ENCODE results near the gene NREP. TPM values are rescaled to one million over a fixed set of nuclear protein-coding genes. Genes with fewer than 3 reads are reported as not detected.
A peak's percentile ranks its signal among the peaks of the same experiment; 100 is the strongest.
"Not testable (repeated sequence)": the region's sequence is repeated elsewhere in the genome, so short reads cannot be mapped to it uniquely, and the experiment has no call there.

Gene NREP
- total RNA-seq, 1 donor from 2014 or later: 756 TPM

- peaks cover 39% of the 10 kb centered on the region for H3K36me3 Mint-ChIP-seq
Measured at GRCh38 chr5:111722140-111722539, 34.9 kb downstream of the NREP start.

GRCh38 chr5:111720333-111720890 lies 36.6 kb downstream of the NREP start:
- Mint-ChIP-seq H3K36me3 (peaks cover 39% of the 10 kb centered on the region), H3K9me3 (peaks cover 19% of the 10 kb centered on the region), H3K27ac (no peak overlapping the region), H3K4me3 (no peak overlapping the region), H3K4me1 (peaks cover 10% of the 10 kb centered on the region), H3K27me3 (ENCODE audit: low read depth) (no peaks in the 10 kb centered on the region)
- TF ChIP-seq CTCF (IDR thresholded peaks at IDR 0.05; ENCODE audit: unreplicated experiment): no peak
- no peak for DNase-seq (ENCODE audit: low spot score in 2 of 2, unreplicated experiment in 2 of 2)

More at GRCh38 chr5:111722140-111722539, 34.9 kb downstream of the NREP start:
- no peak for DNase-seq (ENCODE audit: low spot score in 2 of 2, unreplicated experiment in 2 of 2)
- Mint-ChIP-seq H3K9me3 (peaks cover 13% of the 10 kb centered on the region), H3K27me3 (ENCODE audit: low read depth) (no peaks in the 10 kb centered on the region), H3K4me1 (peaks cover 10% of the 10 kb centered on the region), H3K27ac (no peak overlapping the region), H3K4me3 (no peak overlapping the region)
- no peak for TF ChIP-seq CTCF (IDR thresholded peaks at IDR 0.05; ENCODE audit: unreplicated experiment)

- no peak for DNase-seq (ENCODE audit: low spot score in 2 of 2, unreplicated experiment in 2 of 2)
- Mint-ChIP-seq H3K4me3 (no peak overlapping the region), H3K4me1 (peaks cover 10% of the 10 kb centered on the region), H3K27me3 (ENCODE audit: low read depth) (no peaks in the 10 kb centered on the region), H3K27ac (no peak overlapping the region), H3K36me3 (peaks cover 41% of the 10 kb centered on the region), H3K9me3 (peaks cover 26% of the 10 kb centered on the region)
- TF ChIP-seq CTCF (IDR thresholded peaks at IDR 0.05; ENCODE audit: unreplicated experiment): no peak
Measured at GRCh38 chr5:111719773-111720172, 37.2 kb downstream of the NREP start.

- not testable (repeated sequence) for H3K27ac Mint-ChIP-seq; H3K4me3 Mint-ChIP-seq; H3K4me1 Mint-ChIP-seq; H3K27me3 Mint-ChIP-seq (ENCODE audit: low read depth); DNase-seq (ENCODE audit: low spot score in 2 of 2, unreplicated experiment in 2 of 2)
- Mint-ChIP-seq H3K9me3 (peaks cover 54% of the 10 kb centered on the region), H3K36me3 (peaks cover 64% of the 10 kb centered on the region)
Measured at GRCh38 chr5:111716789-111717188, 40.2 kb downstream of the NREP start.

- H3K27me3 Mint-ChIP-seq (ENCODE audit: low read depth): no peaks in the 10 kb centered on the region
- no peak overlapping the region for H3K27ac Mint-ChIP-seq
- H3K4me1 Mint-ChIP-seq: peaks cover 5% of the 10 kb centered on the region
- TF ChIP-seq CTCF (IDR thresholded peaks at IDR 0.05; ENCODE audit: unreplicated experiment): no peak
- no peak overlapping the region for H3K4me3 Mint-ChIP-seq
- DNase-seq (ENCODE audit: low spot score in 2 of 2, unreplicated experiment in 2 of 2): no peak
- peaks cover 18% of the 10 kb centered on the region for H3K9me3 Mint-ChIP-seq
- H3K36me3 Mint-ChIP-seq: peaks cover 14% of the 10 kb centered on the region
Measured at GRCh38 chr5:111707630-111708164, 49.3 kb downstream of the NREP start.

- peaks cover 5% of the 10 kb centered on the region for H3K4me1 Mint-ChIP-seq
- no peak for DNase-seq (ENCODE audit: low spot score in 2 of 2, unreplicated experiment in 2 of 2)
- peaks cover 8% of the 10 kb centered on the region for H3K9me3 Mint-ChIP-seq
- H3K27ac Mint-ChIP-seq: peak overlapping the region; percentile 49
- peaks cover 5% of the 10 kb centered on the region for H3K36me3 Mint-ChIP-seq
- H3K27me3 Mint-ChIP-seq (ENCODE audit: low read depth): no peaks in the 10 kb centered on the region
- H3K4me3 Mint-ChIP-seq: no peak overlapping the region
- no peak for TF ChIP-seq CTCF (IDR thresholded peaks at IDR 0.05; ENCODE audit: unreplicated experiment)
Measured at GRCh38 chr5:111706345-111706744, 50.6 kb downstream of the NREP start.
